D721Med (cell line): Measurements from ENCODE around the gene CRTAC1.

Source experiments
- DNase-seq: peaks from one replicate; pipeline ENCODE4 v3.0.0; 2011; ENCODE audit warnings: low spot score; ENCODE audit not compliant: insufficient read length
- FAIRE-seq: peaks from 2 replicates; lab custom pipeline; 2011; peaks lifted over from hg19 to GRCh38; lab: Jason Lieb, UNC
- CTCF ChIP-seq: IDR thresholded peaks from 2 replicates; pipeline ENCODE4 v1.5.1; 2012; ENCODE audit warnings: mild to moderate bottlenecking, control low read depth; ENCODE audit not compliant: insufficient read depth; ENCODE audit errors: missing control alignments

Gene CRTAC1

DNA sequence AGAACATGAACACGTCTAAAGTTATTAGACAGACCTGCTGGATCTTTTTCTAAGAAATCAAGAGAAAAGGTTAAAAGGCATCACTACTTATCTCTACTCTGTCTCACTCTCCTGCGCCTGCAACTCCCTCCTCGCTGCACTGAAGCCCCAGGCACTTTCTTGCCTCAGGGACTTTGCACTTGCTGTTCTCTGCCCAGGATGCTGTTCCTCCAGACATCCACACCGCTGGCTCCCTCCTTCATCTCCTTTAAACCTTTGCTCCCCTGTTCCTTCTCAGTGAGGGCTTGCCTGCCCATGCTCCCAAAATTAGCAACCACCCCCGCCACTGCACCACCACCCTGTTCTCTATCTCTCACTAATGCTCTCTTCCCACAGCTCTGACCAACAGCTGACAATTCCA lies 93.4 kb downstream of the CRTAC1 start:
- TF ChIP-seq CTCF, result no peak
- no peak for FAIRE-seq

DNA sequence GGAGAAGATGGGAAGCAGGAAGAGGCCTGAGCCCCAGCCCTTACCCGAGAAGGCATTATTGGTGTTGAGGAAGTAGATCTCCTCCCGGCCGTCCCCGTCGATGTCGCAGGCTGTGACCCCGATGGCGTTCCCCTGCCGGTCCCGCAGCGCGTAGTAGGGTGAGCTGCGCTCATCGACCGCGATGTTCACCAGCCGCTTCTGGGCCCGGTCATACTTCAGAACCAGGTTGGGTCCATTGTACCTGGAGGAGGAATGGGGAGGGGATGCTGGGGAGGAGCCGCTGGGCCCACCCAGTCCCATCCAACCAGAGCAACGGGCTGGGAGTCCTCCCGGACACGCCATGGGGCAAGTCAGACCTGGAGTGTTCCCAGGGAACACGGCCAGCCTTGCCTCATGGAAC lies 94.3 kb downstream of the CRTAC1 start:
- DNase-seq (no peak), FAIRE-seq (no peak)
- no peak for TF ChIP-seq CTCF

More for the DNA sequence above, 93.4 kb downstream of the CRTAC1 start:
- DNase-seq, result no peak

- no peak for TF ChIP-seq CTCF
- DNase-seq (no peak), FAIRE-seq (no peak)
These were observed 97.4 kb downstream of the CRTAC1 start for GRCh38 chr10:97932932-97933530.

- no peak for DNase-seq
- TF ChIP-seq CTCF, result no peak
- FAIRE-seq, result no peak
These were observed 99.4 kb downstream of the CRTAC1 start for GRCh38 chr10:97931041-97931440.

DNA sequence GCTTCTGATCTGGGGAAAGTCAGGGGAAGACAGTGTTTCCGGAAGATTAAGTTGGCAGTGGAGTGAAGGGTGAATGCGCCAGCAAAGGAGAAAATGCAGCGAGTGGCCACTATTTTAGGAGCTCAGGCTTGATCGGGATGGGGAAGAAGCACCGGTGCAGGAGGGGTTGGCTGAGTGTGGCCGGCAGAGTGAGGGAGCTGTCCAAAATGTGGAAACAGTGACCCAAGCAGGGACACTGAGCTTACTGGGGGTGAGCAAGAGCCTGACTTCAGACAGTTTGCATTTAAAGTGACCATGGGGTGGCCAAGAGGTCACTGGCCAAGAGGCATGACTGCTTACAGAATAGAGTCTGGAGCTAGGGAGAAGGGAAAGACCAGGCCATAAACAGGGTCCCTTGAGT lies 101.5 kb downstream of the CRTAC1 start:
- no peak for FAIRE-seq
- TF ChIP-seq CTCF, result no peak

GRCh38 chr10:97927622-97928021 lies 102.8 kb downstream of the CRTAC1 start:
- TF ChIP-seq CTCF, result no peak
- DNase-seq (no peak), FAIRE-seq (no peak)

More for the DNA sequence above, 101.5 kb downstream of the CRTAC1 start:
- DNase-seq, result no peak

- TF ChIP-seq CTCF, result no peak
- no peak for FAIRE-seq
- no peak for DNase-seq
These were observed 104.4 kb downstream of the CRTAC1 start for GRCh38 chr10:97926055-97926454.
